Measurements from ENCODE around the gene RNF144B.

- TF ChIP-seq CTCF (conservative IDR thresholded peaks at IDR 0.05), result no peak
- TF ChIP-seq EZH2 (IDR thresholded peaks at IDR 0.05; ENCODE audit: low read depth), result no peak
Observed at GRCh38 chr6:18387061-18387721, at the start of gene RNF144B.

All from PC-9 (cell line).